ENCODE measurements around the gene EPHA2.

Gene EPHA2

DNA sequence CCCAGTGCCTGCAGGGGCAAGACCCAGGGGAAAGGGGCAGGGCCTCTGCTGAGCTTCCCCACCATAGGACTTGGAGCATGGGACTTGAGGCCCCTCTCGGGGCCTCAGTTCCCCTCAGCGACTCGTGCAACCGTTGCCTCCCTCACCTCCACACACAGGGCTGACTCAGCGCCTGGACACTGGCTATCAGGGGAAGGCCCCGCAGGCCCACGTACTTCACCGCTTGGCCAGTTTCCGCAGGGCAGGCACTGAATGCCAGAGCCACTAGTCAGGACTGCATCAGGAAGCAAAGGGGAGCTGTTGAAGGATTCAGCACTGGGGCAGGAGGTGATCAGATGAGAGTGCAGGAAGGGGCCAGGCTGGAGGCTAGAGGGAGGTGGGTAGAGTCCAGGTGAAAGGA is 66.9 kb downstream of the EPHA2 start:
- DNase-seq, result no peak

DNA sequence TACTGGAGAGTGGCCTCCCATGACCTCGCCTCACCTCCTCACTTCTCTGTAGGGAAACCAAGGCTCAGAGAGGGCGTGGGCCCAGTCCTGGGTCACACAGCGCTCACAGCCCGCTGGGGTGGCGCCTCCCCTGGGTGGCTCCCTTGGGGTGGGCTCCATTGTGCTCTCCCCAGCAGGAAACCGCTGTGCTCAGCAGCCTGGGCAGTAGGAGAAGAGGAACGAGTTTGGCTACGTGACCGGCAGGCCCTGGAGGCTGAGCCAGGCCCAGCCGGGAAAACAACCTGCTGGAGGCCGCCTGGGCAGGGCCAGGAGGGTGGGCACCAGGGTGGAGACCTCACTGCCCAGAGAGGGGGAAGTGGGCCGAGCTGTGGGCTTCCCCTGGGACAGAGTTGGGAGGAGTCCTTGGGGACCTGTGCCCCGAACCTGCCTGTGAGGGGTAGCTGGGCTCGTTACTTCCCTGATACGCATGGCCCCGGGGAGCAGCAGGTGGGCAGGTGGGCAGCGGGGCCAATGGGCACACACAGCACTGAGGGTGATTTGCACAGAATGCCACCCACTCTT is 67.4 kb downstream of the EPHA2 start:
- DNase-seq, result no peak

DNA sequence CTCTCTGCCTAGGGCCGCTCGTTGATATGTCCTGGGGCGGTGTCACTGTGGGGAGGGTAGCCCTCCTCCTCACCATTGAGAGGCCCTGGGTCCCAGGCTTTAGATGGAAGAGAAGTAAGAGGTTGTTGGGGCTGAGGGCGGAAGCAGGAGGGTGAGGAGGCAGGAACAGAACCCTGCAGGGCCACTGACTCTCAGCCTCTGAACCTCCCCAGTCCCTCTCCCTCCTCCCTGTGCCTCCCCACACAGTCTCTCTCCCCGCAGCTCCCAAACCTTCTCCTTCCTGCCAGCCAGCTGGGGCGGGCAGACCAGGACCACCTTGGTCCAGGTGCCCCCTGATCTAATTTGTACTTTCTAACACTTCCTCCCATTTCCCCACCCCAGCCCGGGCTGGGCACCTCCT is 68.1 kb downstream of the EPHA2 start:
- no peak for DNase-seq

DNA sequence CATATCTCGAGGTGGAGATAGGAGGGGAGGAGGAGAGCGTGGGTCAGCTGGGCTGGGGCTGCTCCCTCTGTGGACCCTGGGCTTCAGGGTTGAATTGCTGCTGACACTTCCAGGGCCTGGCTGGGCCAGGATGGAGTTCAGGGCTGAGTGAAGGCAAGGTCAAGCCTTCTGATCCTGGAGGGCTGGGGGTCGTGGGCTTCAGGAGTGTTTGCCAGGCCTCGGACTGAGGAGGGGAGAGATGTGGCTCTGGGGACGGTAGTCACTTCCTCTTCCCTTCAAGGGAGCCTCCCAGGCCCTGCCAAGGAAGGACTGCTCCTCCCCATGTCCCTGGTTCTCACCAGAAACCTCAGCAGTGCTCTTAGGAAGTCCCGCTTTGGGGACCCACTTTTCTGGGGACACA is 70.3 kb downstream of the EPHA2 start:
- no peak for DNase-seq

DNA sequence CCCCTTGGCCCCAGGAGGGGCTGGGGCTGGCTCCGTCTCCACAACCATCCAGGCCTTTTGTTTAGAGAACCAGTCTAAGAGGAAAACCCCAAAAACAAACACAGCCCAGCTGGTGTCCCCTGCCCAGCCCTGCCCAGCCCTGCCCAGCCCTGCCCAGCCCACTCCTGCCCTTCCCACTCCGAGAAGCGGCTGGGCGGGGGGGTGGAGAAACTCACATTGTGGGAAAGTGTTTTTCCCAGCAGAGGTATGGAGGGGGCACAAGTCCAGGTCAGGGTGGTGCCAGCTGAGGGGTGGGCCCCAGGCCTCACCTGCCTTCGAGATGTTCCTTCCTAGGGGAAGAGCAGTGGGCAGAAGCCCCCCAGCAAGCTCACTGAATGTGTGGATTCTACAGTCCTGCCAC is 72.4 kb downstream of the EPHA2 start:
- DNase-seq, result no peak

DNA sequence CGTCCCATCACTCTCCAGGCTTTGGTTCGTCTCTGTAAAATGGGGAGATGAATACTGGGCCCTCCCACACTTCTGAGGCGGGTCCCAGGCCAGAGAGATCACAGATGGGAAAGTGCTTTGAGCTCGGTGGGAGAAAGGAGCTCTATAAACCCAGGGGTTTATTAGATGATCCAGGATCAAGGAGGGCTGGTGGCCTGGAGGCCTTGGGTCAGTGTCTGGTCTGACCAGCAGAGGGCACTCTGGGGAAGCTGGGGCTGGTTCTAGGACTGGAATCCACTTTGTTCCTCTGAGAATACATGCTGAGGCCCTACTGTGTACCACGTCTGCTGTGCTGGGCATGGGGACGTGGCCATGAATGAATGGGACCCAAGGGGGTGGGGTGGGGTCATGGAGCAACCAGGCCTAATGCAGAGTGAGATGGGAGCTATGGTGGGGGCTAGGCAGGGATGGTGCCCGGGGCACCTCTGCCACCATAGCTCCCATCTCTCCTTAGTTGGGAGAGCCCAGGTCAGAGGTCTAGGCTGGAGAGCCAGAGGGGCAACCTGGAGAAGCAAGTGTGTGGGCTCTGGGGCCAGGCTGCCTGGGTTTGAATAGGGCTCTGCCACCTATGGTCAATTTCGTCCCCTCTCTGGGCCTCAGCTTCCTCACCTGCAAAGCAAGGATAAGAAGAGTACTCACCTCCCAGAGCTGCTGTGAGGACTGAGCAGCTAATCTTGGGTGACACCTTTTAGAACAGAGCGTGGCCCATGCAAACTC is 73.4 kb downstream of the EPHA2 start:
- DNase-seq, result peak; percentile 81 to 82

DNA sequence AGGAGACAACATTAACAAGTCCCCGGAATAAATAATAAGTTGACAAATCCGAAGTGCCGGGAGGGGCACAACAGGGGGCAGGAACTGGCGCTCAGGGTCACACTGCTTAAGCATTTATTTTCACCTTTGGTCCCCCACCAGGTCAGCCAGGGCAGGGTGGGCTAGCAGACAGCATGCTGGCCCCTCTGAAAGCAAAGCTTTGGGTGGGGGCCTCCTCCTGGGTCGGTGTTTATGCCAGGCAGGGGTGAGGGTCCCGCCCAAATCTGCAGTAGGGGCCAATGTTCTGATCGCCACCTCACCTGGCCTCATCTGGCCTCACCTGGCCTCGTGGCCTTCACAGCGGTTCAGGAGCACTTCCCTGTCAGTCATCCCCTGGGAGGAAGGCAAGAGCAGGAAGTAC is 74.2 kb downstream of the EPHA2 start:
- DNase-seq, result no peak

DNA sequence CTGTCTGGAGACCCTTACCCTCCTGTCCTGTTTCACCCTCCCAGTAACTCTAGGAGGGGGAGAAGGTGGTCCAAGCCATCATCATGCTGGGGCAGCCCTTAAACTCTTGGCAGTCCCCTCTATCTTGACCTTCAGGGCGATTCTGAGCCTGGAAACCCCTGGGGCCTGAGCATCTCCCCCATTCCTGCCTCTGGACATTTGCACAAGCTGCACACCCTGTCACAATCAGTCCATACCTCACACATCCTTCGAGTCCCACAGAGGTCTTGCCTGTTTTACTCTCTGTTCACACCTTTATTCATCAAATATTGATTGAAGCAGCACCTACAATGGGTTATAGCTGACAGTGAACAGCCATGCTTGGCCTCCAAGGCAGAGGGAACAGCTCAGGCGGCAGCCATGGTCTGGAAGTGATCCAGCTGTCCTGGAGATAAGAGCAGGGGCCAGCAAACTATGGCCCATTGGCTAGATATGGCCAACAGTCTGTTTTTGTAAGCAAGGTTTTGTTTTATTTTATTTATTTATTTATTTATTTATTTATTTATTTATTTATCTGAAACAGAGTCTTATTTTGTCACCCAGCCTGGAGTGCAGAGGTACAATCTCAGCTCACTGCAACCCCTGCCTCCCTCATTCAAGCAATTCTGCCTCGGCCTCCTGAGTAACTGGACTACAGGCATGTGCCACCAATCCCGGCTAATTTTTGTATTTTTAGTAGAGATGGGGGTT is 75.3 kb downstream of the EPHA2 start:
- DNase-seq, result no peak

DNA sequence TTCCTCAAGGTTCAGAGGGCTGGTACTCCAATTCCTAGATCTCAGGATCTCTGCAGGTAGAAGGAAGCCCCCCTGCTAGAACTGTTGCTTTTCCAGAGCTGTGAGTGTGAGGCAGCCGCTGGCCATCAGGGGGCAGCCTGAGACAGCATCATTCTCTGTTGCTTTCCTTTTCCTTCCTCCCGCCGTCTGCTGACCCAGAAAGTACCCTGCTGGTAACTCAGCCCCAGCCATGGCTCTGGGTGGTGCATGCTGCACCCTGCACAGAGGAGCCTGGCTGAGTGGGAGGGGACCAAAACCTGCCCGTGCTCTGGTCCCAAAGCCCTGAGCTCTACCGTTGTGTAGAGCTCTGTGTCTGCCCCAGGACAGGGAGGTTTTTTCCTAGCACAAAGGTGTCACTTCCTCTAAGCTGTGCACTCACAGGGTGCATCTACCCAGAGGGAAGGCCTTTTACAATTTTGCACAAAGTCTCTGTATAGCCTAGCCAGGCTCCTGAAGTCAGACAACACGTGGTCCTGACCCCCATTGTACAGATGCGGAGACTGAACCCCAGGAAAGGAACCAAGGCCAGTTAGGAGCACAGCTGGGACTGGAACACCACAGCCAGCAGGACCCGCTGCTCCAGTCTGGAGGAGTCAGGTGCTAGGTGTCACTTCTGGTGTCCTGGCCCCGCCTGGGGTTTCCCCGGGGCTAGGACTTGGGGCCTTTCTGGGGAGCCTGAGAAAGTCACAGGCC is 76.8 kb downstream of the EPHA2 start:
- DNase-seq, result peak; percentile 83 to 87

DNA sequence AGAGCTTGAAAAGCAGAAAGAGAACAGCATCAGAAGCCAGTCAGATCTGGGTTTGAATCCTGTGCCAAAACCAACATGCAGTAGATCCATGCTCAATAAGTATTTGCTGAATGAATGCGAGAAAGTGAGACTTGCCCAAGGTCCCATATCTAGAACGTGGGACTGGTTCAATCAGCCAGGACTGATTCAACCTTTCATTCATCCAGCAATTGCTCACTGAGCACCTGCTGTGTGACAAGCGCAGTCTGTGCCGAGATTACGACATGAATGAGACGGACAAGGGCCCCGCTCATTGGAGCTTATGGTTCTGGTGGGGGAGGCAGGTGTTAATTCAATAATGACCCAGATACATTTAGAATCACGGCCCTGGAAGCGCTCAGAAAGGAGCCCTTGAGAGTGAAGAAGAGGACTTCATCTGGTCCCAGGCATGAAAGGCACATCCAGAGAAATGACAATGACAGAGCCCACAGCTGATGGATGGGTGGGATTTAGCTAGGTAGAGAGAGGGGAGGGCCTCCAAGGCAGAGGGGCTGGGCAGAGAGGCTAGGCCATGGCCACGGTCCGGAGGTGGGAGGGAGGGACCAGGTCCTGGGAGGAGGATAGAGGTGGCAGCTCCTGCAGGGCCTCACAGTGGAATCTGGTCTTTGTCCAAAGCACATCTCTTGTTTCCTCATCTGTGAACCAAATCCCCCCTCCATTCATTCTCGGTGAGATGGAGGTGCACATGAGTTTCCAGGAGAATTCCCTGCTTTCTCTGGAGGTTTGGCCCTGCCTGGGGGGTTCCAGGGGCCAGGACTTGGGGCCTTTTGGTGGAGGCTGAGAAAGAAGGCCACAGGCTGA is 78.2 kb downstream of the EPHA2 start:
- DNase-seq, result no peak

DNA sequence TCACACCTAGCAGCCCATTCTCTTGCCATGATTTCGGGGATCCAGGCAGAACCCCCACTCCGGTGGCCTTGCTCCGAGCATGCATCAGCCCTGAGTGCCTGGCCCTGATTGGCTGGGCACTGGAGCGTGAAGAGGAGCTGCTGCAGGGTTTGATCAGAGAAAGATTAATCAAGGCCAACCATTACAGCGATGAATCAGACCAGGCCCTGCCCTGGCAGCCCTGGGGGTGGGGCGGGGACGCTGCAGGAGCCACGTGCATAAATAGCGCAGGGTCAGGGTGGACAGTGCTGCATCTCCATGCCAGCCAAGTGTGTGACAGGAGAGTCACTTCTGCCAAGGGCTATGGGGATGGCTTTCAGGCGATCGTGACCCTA is 79.0 kb downstream of the EPHA2 start:
- no peak for DNase-seq

DNA sequence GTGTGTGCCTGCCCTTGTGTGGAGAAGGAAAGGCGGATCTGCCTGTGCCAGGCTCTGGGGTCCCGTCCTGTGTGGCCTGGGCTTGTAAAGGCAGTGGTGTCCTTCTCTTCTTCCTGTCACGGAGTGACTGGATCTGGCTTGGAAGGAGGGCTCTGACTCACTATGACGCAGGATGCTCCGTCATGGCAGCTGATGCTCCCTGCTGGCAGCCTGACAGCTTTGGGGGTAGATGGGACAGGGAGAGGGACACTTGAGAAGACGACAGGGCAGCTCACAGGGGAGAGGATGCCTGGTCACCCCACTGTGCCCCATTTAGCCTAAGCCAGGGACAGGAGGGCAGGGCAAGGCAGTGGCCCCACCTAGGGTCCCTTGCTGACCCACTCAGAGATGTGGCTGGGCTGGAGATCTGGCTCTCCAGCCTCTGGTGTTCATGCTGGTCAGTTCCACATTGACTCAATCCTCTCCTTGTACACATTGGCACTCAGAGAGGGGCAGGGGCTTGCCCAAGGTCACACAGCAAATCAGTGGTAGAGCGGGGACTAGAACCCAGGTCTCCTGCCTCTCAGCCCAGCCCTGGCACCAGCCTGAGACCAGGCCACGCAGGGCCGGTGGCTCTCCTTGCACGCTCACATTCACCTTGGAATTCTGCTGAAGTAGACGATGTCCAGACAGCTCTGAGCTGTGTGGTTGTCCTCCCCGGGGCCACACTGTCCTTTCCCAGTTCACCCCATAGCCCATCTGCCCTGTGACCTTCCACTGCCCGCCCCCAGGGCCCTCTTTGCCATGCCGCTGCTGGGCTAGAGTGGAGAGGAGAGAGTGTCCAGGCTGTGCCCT is 79.6 kb downstream of the EPHA2 start:
- DNase-seq, result no peak

DNA sequence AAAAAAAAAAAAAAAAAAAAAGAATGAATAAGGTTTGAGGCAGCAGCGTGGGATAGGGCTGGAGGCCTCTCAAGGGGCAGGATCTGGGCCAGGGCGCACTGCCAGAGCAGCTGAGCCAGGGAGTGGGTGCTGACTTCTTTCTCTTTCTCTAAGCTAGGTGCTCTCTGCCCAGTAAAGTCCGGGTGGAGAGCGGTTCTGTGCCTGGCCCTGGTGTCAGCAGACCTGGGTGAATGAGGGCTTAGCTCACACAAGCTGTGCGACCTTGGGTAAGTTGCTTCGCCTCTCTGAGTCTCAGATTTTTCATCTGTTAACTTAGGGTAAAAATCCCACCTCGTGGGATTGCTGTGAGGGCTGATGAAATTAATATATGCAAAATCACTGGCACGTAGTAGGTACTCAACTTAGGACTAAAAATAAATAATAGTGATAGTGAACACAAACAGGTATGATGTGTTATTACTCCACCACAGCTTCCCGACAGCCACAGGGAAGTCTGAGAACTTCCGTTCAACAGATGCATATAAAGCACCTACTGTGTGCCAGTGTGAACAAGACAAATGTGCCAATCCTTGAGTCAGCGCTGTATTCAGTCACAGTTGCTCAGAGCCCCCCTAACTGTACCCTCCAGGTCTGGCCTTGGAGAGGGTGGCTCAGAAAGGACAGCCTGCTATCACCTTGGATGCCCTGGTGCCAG is 80.4 kb downstream of the EPHA2 start:
- no peak for DNase-seq

Data from activated T-cell treated with anti-CD3 and anti-CD28 coated beads, Interleukin-2, amount 50 U/mL, for 48 hours (primary cell).